K562 (cell line): Measurements from ENCODE around the gene KAT2B. TPM values are rescaled to one million over a fixed set of nuclear protein-coding genes. Genes with fewer than 3 reads are reported as not detected.
A peak's percentile ranks its signal among the peaks of the same experiment; 100 is the strongest.

ENCODE experiments used
- ATAC-seq: fragments of 200-7000 bp; cut with Tn5 transposase; 3 replicates; pipeline ENCODE4 v1.9.1; 2020; ENCODE audit warnings: moderate library complexity
- BruUV-seq: library from RNA; stranded (reverse); fragments of 400-500 nt; replicated peaks from 2 replicates; lab custom pipeline; 2021; lab: Mats Ljungman, UMichigan
- CTCF ChIA-PET: fragments of 300-600 bp; formaldehyde crosslinking; extraction: SDS; loops from one replicate; lab custom pipeline; 2021; ENCODE audit warnings: low intra/inter-chr PET ratio; lab: Yijun Ruan, JAX
- POLR2A ChIA-PET: fragments of 300-600, 350-650 bp; sonication (Branson Sonifier 250); formaldehyde crosslinking; extraction: SDS; loops from one replicate; lab custom pipeline; 2021; ENCODE audit warnings: antibody characterized with exemption, inconsistent platforms; lab: Yijun Ruan, JAX
- DNase-seq, 4 experiments: peaks; one replicate each; pipeline versions ENCODE4 v3.0.0 to v3.0.0-alpha.2; 2011 to 2018; ENCODE audit warnings: low spot score in 3 of 4, mixed read lengths in 3 of 4; ENCODE audit errors: extremely low read depth in 1 of 4
- FAIRE-seq: peaks from 2 replicates; lab custom pipeline; 2011; peaks lifted over from hg19 to GRCh38; lab: Jason Lieb, UNC
- H2AFZ ChIP-seq: 2 replicates; pipeline ENCODE4 v1.6.0; 2011; ENCODE audit warnings: low read depth, low read length, control low read depth, inconsistent platforms
- H3K27ac ChIP-seq: fragments of 200-600 bp; 3 replicates; pipeline ENCODE4 v1.8.0; 2011; ENCODE audit warnings: low read depth, mild to moderate bottlenecking, control low read depth, inconsistent platforms, low read length, moderate library complexity, mixed read lengths; ENCODE audit errors: extremely low read depth
- H3K27me3 ChIP-seq, 2 experiments: fragments of 300-600 bp in 1 of 2; 2 replicates in 1 of 2; 3 replicates in 1 of 2; pipeline versions ENCODE4 v1.6.0 to v1.8.0; 2011; ENCODE audit warnings: inconsistent platforms in 2 of 2, low read length in 2 of 2, mild to moderate bottlenecking in 1 of 2, mixed read lengths in 1 of 2, moderate library complexity in 1 of 2; ENCODE audit not compliant: control insufficient read depth in 2 of 2, insufficient read depth in 2 of 2
- H3K36me3 ChIP-seq: fragments of 300-600 bp; 3 replicates; pipeline ENCODE4 v1.8.0; 2011; ENCODE audit warnings: mild to moderate bottlenecking, low read length, inconsistent platforms; ENCODE audit not compliant: control insufficient read depth, insufficient read depth
- H3K4me1 ChIP-seq, 2 experiments: fragments of 200-600 bp in 1 of 2; replicated peaks in 1 of 2; 2 replicates in 1 of 2; 3 replicates in 1 of 2; pipeline versions ENCODE4 v1.5.1 to v1.8.0; 2011; ENCODE audit warnings: inconsistent platforms in 2 of 2, low read length in 2 of 2, mild to moderate bottlenecking in 1 of 2, mixed read lengths in 1 of 2, moderate library complexity in 1 of 2; ENCODE audit not compliant: control insufficient read depth in 2 of 2, insufficient read depth in 2 of 2
- H3K4me2 ChIP-seq: 2 replicates; pipeline ENCODE4 v1.6.1; 2011; ENCODE audit warnings: low read length, control low read depth, inconsistent platforms, mixed read lengths; ENCODE audit not compliant: insufficient read depth
- H3K4me3 ChIP-seq: fragments of 200-600 bp; sonication (generic), shearing (Covaris generic); 2 replicates; pipeline ENCODE4 v1.5.1; 2016; ENCODE audit warnings: control low read depth, inconsistent platforms
- H3K79me2 ChIP-seq: fragments of 200-600 bp; 3 replicates; pipeline ENCODE4 v1.8.0; 2011; ENCODE audit warnings: low read length, inconsistent platforms; ENCODE audit not compliant: control insufficient read depth, insufficient read depth
- H3K9ac ChIP-seq, 2 experiments: 2 replicates each; pipeline versions ENCODE4 v1.6.0 to v1.6.1; 2011; ENCODE audit warnings: low read depth in 2 of 2, low read length in 2 of 2, control low read depth in 1 of 2, inconsistent platforms in 1 of 2, mild to moderate bottlenecking in 1 of 2, mixed read lengths in 1 of 2; ENCODE audit not compliant: insufficient read depth in 1 of 2
- H3K9me1 ChIP-seq: one replicate; pipeline ENCODE4 v1.6.0; 2011; ENCODE audit warnings: inconsistent platforms, mild to moderate bottlenecking, low read length, moderate library complexity; ENCODE audit not compliant: control insufficient read depth, insufficient read depth
- H3K9me3 ChIP-seq: replicated peaks from 2 replicates; pipeline ENCODE4 v1.5.1; 2011; ENCODE audit warnings: low read depth, low read length, inconsistent platforms; ENCODE audit not compliant: control insufficient read depth, insufficient read depth
- H4K20me1 ChIP-seq: replicated peaks from 2 replicates; pipeline ENCODE4 v1.6.1; 2011; ENCODE audit warnings: low read length, inconsistent platforms, mixed read lengths; ENCODE audit not compliant: control insufficient read depth, insufficient read depth
- ADNP ChIP-seq: fragments of 200-800 bp; sonication (Bioruptor generic); IDR thresholded peaks from 2 replicates; pipeline ENCODE4 v1.6.1; 2016; ENCODE audit warnings: missing genetic modification characterization, missing compliant biosample characterization
- ASH1L ChIP-seq: fragments of 450-650 bp; IDR thresholded peaks from 2 replicates; pipeline ENCODE4 v1.6.1; 2018; ENCODE audit warnings: borderline replicate concordance, mild to moderate bottlenecking, low read depth; ENCODE audit not compliant: partially characterized antibody
- C11orf30 ChIP-seq: fragments of 450-650 bp; IDR thresholded peaks from 2 replicates; pipeline ENCODE4 v1.6.1; 2016; ENCODE audit warnings: low read depth, mild to moderate bottlenecking
- CREM ChIP-seq: IDR thresholded peaks from 2 replicates; pipeline ENCODE4 v1.6.1; 2014; ENCODE audit warnings: antibody characterized with exemption, low read depth
- MAFG ChIP-seq: fragments of 450-650 bp; conservative IDR thresholded peaks from 2 replicates; pipeline ENCODE4 v1.6.1; 2016; ENCODE audit warnings: missing genetic modification characterization, missing compliant biosample characterization
- MAFK ChIP-seq: IDR thresholded peaks from 2 replicates; pipeline ENCODE4 v1.6.1; 2011; ENCODE audit warnings: low read length, improper control_type of control experiment
- MNT ChIP-seq, 2 experiments: fragments of 450-650 bp; conservative IDR thresholded peaks; 2 replicates each; pipeline ENCODE4 v1.6.1; 2017; ENCODE audit warnings: mild to moderate bottlenecking in 2 of 2, moderate library complexity in 2 of 2
- RBM15 ChIP-seq: fragments of 200-400 bp; formaldehyde crosslinking; IDR thresholded peaks from 2 replicates; pipeline ENCODE4 v1.6.1; 2018; ENCODE audit warnings: mild to moderate bottlenecking, low read length, moderate library complexity; ENCODE audit not compliant: insufficient read depth
- SRF ChIP-seq, 2 experiments: fragments of 250-450, 450-650 bp in 1 of 2; sonication (Bioruptor Pico) in 1 of 2; sonication (generic) in 1 of 2; formaldehyde crosslinking; IDR thresholded peaks; 2 replicates each; pipeline versions ENCODE4 v1.5.0 to v1.5.1; 2020 to 2022; ENCODE audit warnings: mild to moderate bottlenecking in 1 of 2, missing genetic modification reagents in 1 of 2
- TRIM25 ChIP-seq: fragments of 450-650 bp; IDR thresholded peaks from 2 replicates; pipeline ENCODE4 v1.7.0; 2016; ENCODE audit warnings: borderline replicate concordance
- WGBS: fragments of 100-300 bp; shearing (Covaris generic); methylation state at CpG from one replicate; pipeline ENCODE4 v1.1.6; 2016; ENCODE audit warnings: low coverage, mixed read lengths; ENCODE audit not compliant: insufficient coverage; ENCODE audit errors: missing lambda C conversion rate; 5-methylcytosine and 5-hydroxymethylcytosine counted together
- in situ Hi-C: fragments of 300-500 bp; cut with MboI; formaldehyde crosslinking; loops from 4 replicates; pipeline ENCODE4 v1.15.0; 2018; ENCODE audit warnings: inconsistent platforms, mixed read lengths
- intact Hi-C: fragments of 100-400 bp; cut with micrococcal nuclease; formaldehyde crosslinking; loops from 2 replicates; pipeline ENCODE4 v1.14.2; 2022
- polyA plus RNA-seq, 8 experiments: library from polyadenylated mRNA; depleted of rRNA in 4 of 8; stranded (reverse) in 5 of 8; unstranded in 3 of 8; fragments of >200 nt; fragmentation: Nextera tagmentation in 2 of 8; fragmentation: Illumina TruSeq in 1 of 8; extraction: Ambion mirVana in 2 of 8; extraction: Trizol in 1 of 8; gene quantifications; 2 replicates each; pipeline versions ENCODE4 v1.2.1 to v1.2.3, GENCODE V29; 2011 to 2014; ENCODE audit warnings: inconsistent platforms in 1 of 8, missing spikeins in 1 of 8
- total RNA-seq, 7 experiments: library from RNA; depleted of rRNA in 6 of 7; stranded (reverse); fragments of >200 nt in 6 of 7; fragmentation: Illumina TruSeq in 2 of 7; extraction: Trizol in 2 of 7; gene quantifications; 2 replicates each; pipeline versions ENCODE4 v1.2.1 to v1.2.3, GENCODE V29; 2011 to 2021; ENCODE audit warnings: low replicate concordance in 1 of 7

KAT2B gene
- total and polyA plus RNA-seq, 9 of the 15 experiments (the other 6 are each of a cell fraction or from before 2014, with no cell fraction given): 3.3 to 14.9 (median 12.2) TPM

GRCh38 chr3:20066079-20066478, 25.8 kb downstream of the KAT2B start:
- no peak overlapping the region for H3K4me2 ChIP-seq
- no peak for ATAC-seq
- FAIRE-seq: no peak
- H3K4me3 ChIP-seq: no peak overlapping the region
- H3K79me2 ChIP-seq: peaks cover 46% of the 10 kb centered on the region; the same call in 2 of the 3 replicates
- BruUV-seq: no TSS peak
- no peaks in the 10 kb centered on the region for H3K36me3 ChIP-seq
- intact Hi-C loops (no loop called here), in situ Hi-C loops (no loop called here)
- peaks cover 7% of the 10 kb centered on the region; the same call in 1 of the 2 replicates for H4K20me1 ChIP-seq
- H2AFZ ChIP-seq: peak overlapping the region; percentile 14; the same call in 1 of the 2 replicates
- no peaks in the 10 kb centered on the region for H3K9me3 ChIP-seq
- no peak overlapping the region for H3K27ac ChIP-seq
- peaks cover 0 to 35% of the 10 kb centered on the region in 2 experiments; a peak in 4 of 5 replicates for H3K4me1 ChIP-seq
- H3K9me1 ChIP-seq: no peaks in the 10 kb centered on the region
- no peak for DNase-seq
- no peak overlapping the region for H3K9ac ChIP-seq
- H3K27me3 ChIP-seq: no peaks in the 10 kb centered on the region
- TF ChIP-seq ADNP (tag) (no peak), ASH1L (no peak), MAFG (peak; percentile 60), C11orf30 (0 out of 2 replicates have a peak, but pooled peaks have one; percentile 14), TRIM25 (no peak), CREM (no peak), RBM15 (no peak), MNT (conservative IDR thresholded peaks at IDR 0.05) (no peak), SRF (CRISPR knock-in tag; IDR thresholded peaks at IDR 0.05) (no peak), MAFK (no peak)
- TF ChIP-seq, all 486 proteins: peak for 2
- WGBS: 55% methylated on average over 1 of the region's 1 CpG
- ChIA-PET CTCF (no interaction called here), POLR2A (interaction anchor here (1.0 to 1.5 kb wide), 2 partner anchors 14 to 22 kb away, joined by 3 to 4 read pairs; no protein-coding TSS in a partner anchor)
